Ovary (tissue), 3 donors: ENCODE measurements around the gene ATP5PB.

Source experiments
- CTCF ChIP-seq, 3 donors: fragments of 450-650 bp in 2 of 3; fragments of 200-600 bp in 1 of 3; IDR thresholded peaks; one replicate each; pipeline versions ENCODE4 v1.5.1 to v1.8.0; 2016 to 2022; ENCODE audit warnings: antibody characterized with exemption in 3 of 3, mild to moderate bottlenecking in 1 of 3
- POLR2A ChIP-seq: fragments of 450-650 bp; IDR thresholded peaks from one replicate; pipeline ENCODE4 v1.6.1; 2017; ENCODE audit warnings: antibody characterized with exemption, mild to moderate bottlenecking, moderate library complexity
- donor health status: DM: no; HTN: no; CAD: no.

GRCh38 chr1:111469539-111469938 lies 20.3 kb downstream of the ATP5PB start:
- no peak for TF ChIP-seq CTCF (IDR thresholded peaks at IDR 0.05)
- no peak for TF ChIP-seq POLR2A
